ENCODE results near the gene RAP1A.

DNA sequence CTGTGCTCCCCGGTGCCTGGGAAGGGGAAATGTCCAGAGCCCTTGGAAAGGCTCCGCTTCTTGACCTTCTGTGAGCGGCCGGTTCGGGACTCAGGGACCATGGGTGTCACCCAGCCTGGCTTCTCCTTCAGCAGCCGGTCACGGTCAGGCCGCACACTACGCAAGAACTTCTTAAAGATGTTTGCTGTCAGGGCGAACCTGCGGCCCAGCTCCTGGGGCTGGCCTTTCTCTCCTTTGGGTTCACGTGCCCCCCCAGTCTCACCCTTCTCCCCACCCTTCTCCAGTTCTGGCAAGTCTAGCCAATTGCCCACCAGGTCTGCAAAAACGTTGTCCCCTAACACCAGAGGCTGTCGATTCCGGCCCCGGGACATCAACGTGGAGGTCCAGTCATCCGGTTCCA, 107.5 kb downstream of the RAP1A start:
- TF ChIP-seq, protein P1, sequence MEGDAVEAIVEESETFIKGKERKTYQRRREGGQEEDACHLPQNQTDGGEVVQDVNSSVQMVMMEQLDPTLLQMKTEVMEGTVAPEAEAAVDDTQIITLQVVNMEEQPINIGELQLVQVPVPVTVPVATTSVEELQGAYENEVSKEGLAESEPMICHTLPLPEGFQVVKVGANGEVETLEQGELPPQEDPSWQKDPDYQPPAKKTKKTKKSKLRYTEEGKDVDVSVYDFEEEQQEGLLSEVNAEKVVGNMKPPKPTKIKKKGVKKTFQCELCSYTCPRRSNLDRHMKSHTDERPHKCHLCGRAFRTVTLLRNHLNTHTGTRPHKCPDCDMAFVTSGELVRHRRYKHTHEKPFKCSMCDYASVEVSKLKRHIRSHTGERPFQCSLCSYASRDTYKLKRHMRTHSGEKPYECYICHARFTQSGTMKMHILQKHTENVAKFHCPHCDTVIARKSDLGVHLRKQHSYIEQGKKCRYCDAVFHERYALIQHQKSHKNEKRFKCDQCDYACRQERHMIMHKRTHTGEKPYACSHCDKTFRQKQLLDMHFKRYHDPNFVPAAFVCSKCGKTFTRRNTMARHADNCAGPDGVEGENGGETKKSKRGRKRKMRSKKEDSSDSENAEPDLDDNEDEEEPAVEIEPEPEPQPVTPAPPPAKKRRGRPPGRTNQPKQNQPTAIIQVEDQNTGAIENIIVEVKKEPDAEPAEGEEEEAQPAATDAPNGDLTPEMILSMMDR (IDR thresholded peaks at IDR 0.05 in 8 of 11, conservative IDR thresholded peaks at IDR 0.05 in 3 of 11): no peak
- no peak for TF ChIP-seq POLR2A (IDR thresholded peaks at IDR 0.05)
- TF ChIP-seq POLR2AphosphoS5 (IDR thresholded peaks at IDR 0.05): peak in 1 of 3 donors; percentile 23

Data from spleen (tissue), 7 donors.